Fibroblast of skin of left biceps (primary cell): ENCODE data around the gene ARSJ.
A peak's percentile ranks its signal among the peaks of the same experiment; 100 is the strongest.
"Not testable (repeated sequence)": the region's sequence is repeated elsewhere in the genome, so short reads cannot be mapped to it uniquely, and the experiment has no call there.

Source experiments
- DNase-seq, 2 experiments: peaks; one replicate each; pipeline ENCODE4 v3.0.0-alpha.2; 2013; ENCODE audit warnings: low read depth in 2 of 2

Gene ARSJ

DNA sequence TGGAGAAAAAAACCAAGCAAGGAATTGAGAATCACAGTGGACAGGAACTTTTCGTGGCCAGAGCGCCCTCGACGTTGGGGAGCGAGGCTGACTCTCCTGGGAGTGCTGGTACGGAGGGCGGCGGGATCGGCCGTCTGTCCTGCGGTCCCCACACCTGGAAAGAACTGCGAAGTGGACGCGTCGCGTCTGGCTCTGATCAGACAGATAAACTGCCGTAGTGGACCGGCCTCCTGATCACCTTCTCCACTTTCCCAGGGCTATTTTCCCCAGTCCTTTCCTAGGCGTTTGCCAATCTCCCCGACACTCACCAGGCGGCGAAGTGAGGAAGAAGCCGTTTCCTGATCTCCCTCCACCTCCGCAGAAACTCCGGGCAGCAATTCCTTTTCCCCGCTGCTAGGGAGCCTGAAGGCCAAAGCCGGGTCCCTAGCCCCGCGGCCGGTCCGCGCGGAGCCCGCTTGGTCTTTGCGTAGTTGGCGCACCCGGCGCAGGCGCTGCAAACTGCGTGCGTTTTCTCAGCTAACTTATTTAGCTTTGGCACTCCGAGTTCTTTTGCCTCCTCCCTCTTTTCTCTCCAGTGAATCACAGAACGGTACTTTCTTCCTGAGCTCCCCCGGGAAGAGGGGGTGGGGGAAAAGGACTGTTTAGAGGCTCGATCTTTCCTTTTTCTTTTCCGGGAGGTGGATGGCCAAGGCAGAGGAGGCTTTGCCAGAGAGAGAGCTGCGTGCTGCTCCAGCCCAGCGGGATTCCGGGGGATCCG, at the start of gene ARSJ:
Gene ARSJ (minus strand): TSS at position 500 of the 757 bp plus-strand sequence. CDS start 813 bp downstream, outside the sequence.
- peak; percentile 68 to 70 for DNase-seq

DNA sequence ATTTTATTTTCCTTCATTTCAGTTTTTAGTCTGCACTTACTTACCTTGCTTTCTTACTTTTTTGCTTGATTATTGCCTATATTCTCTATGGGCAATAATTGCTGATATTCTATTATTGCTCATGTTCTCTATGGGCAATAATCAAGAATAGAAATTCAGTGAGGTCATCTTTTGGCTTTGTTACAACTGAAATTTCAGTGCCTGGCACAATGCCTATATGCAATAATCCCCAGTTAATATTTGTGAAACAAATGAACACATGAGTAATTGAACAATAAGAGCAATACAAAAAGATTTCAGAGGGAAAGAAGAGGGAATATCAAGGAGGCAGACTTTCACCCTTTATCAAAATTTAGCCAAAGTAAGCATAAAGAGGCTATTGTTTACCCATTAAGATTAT, 48.6 kb upstream of the ARSJ start:
- no peak for DNase-seq

DNA sequence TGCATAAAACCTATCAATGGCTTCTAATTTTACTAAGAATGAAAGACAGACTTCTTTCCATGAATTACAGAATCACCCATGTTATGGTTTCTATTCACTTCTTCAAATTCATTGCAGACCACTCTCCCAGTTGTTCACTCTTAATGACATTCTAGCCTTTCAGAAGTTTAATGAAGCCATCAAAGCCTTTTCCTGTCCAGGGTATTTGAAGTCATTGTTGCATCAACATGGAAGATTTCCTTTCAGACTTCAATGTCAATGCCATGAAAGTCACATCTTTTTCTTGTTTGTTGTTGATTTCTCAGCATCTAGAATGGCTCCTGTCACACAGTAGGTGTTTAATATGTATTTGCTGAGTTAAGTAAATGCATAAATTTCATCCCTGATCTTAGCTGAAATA, 48.1 kb upstream of the ARSJ start:
- no peak for DNase-seq

DNA sequence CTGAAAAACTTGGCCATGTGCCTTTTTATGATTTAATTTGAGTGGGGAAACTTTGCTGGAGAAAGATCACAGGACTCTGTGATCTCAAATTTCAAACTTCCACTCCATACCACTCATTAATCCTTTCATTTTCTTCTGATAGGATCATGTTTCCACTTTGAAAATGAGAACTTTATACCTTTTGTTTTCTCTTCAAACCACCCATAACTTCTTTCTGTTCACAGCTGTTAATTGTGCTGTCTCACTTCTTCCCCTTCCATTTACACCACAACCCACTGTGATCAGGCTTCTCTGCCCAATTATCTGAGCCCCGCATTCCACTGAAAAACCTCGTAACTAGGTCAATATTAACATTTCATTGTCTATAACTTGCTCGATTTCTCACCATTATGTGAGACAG, 47.0 kb upstream of the ARSJ start:
- no peak for DNase-seq

DNA sequence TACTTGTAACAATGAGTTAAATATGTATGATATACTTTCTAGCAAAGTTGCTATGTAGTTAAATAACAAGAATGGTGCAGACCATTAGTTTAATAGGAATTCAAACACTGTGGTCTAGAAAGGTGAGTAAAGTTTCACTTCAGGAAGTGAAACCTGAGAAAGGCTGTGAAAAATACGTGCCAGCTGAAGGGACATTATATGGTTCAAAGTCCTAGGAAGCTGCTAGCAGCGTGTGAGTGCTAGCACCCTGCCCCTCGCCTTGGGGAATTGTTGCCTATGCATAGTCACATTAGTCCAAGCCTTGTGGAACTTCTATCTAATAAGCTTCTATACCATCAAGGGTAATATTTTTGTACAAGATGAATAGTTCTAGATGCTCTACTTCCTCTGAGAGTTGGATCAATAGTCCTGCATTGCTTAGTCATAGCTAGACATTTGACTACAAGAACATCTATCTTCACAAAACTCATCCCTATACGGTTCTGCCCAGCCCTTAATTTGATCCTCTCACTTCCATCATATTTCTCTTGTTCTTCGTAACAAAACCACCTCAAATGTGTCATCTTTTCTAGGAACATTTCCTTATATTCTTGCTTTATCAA, 45.8 kb upstream of the ARSJ start:
- DNase-seq, result no peak

DNA sequence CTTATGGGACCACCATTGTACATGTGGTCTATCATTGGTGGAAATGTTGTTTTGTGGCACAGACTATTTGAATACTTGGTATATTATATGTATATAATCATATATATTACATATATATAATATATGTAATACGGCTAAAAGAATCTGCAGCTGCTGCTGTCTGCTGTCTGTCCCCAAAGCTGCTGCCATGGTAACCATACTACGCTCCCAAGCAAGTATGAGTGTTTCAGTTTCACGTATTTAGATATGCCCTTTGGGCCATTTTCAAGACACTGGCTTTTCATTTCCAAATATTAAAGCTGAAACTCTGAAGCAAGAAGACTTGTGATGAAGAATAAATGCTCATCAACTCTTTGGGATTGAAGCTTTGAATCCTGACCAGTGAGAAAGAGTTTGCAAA, 42.0 kb upstream of the ARSJ start:
- no peak for DNase-seq

DNA sequence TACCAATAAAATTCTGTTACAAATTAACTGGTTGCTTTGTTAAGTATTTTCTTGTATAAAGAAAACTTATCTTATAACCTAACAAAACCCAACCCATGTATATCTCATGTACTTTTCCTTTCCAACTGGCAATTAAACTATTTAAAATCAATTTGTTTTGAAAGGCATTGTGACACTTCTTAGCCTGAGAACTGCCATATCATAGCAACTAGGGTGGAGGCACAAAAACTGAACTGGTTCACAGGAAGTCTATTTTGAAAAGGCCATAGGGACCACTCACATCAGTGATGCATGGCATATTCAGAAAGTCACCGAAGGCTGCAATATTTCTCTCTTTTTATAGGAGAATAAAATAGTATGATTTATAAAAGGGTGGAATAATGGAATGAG, 40.5 kb upstream of the ARSJ start:
- DNase-seq, result no peak

DNA sequence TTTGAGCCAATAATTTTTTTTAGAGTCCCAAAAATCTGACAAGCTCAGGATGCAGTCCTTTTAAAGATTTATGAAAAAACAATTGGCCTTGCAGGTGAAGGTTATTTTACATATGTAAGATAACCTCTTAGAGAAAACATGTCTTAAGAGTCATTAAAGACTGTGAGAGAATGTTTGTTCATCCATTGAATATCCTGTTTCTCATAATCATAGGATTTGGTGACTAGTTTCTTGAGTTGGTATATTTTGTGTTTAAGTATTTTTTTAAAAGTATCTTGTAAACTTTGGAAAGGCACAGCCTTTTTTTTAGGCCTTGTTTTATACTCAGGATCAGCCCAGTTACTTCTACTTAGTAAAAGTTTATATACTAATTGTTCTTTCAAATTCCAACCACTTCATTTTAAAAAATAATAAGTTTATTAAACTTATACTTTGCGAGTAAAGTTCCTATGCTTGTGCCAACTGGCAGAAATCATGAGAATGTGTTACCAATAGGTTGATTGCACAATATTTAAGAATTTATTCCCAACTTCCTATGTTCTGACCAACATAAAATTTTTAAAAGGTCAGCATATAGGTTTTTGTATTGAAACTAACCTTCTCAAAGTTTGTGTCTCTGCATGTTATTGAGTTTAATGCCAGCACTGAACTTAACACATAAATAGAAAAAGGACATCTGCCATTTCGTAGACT, 40.0 kb upstream of the ARSJ start:
- DNase-seq, result no peak

DNA sequence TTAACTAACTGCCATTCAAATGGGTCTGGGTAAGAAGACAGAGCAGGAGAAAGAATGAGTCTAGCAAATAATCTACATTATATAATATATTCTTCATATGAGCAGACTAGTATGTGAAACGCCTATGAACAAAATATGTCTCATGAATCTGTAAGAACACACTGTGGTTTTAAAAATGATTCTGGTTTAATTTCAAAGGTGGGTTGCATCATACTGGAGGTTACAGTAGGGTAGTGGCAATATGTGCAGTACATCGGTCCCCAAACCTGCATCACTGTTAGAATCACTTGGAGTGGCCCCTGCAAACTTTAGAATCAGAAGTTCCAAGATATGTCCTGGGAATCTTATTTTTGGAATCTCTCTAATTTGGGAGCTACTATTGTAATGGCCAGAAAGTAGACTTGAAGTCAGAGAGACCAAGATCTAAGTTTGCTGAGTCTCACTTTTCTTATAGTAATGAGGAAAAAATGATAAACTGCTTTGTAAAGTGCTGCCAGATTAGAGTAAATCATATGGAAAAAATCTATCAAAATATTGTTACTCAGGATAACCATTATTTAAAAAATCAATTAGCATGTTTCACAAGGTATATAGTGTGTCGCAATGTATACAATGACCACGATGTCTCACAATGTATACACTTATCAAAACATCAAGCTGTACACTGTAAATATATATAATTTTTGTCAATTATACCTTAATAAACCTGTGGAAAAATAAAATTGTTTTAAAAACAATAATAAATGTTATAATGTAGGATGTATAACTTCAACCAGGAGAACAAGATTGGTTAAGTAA, 37.9 kb upstream of the ARSJ start:
- DNase-seq, result no peak

DNA sequence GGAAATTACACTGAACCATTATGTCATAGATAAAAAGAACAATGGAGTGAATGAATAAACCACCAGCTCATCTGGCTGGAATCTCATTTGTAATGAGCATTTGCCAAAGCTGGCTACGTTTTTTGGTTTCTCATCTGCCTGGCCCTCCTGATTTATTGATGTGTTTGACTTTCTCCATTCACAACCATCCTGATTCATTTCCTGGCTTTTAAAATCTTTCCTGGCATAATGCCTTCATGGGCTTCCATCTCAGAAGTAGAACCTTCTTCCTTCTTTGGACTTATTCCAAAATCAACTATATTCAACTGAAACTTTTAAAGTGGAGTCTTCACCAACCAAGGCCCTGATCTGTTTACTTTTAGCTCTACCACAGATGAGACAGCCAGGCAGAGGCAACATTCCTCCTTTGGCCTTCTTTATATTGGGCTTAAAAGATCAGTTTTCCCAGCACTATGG, 36.0 kb upstream of the ARSJ start:
- peak; percentile 99 for DNase-seq

DNA sequence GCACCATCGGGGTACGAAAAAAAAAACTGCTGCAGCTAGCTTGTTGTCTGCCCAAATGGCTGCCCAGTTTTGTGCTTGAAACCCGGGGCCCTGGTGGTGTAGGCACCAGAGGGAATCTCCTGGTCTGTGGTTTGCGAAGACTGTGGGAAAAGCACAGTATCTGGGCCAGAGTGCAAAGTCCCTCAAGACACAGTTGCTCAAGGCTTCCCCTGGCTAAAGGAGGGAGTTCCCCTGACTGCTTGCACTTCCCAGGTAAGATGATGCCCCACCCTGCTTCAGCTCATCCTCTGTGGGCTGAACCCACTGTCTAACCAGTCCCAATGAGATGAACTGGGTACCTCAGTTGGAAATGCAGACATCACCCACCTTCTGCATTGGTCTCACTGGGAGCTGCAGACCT, 33.8 kb upstream of the ARSJ start:
- not testable (repeated sequence) for DNase-seq

DNA sequence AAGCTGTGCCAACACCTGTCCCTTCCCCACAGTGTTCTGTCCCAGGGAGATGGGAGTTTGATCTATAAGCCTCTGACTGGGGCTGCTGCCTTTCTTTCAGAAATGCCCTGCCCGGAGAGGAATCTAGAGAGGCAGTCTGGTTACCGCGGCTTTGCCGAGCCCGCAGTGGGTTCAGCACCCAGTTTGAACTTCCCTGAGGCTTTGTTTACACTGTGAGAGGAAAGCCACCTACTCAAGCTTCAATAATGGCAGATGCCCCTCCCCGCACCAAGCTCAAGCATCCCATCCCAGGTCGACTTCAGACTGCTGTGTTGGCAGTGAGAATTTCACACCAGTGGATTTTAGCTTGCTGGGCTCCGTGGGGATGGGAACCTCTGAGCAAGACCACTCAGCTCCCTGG, 33.3 kb upstream of the ARSJ start:
- no peak for DNase-seq

DNA sequence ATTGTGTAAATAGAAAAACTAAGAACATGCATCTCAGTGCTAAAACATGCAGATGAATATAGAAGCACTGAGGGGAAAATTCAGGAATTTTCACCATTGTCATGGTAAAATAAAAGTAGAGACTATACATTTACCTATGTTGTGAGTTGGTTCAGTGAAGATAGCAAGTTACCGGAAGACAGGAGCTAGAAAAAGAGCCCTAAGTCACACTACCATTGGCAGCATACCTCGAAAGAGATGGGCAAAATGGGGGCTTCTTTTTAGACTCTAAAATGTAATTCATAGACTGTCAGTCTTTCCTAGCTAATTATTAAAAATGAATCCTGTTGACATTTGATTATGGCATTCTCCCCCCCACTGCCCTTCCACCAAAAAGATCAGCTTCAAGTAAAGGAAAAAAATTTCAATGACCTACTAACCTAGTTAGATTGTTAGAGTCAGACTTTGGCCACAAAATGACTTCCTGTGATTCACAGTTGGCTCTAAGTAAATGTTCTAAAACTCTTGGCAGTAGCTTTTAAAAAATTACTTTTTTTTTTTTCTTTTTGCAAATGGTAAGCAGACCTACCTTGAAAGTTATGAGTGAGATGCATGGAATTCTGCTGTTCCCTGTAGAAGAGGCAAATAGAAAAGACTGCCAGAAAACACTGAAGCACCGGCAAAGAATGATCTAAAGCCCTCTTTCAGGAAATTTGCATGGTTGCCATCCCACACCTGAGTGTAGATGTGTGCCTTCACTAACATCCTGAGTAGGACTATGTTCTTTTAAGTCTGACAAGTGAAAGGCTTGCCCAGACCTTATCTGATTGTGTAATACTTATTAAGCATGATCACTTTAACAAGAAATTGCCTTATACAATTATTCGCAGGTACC, 26.4 kb upstream of the ARSJ start:
- peak; percentile 51 to 54 for DNase-seq

DNA sequence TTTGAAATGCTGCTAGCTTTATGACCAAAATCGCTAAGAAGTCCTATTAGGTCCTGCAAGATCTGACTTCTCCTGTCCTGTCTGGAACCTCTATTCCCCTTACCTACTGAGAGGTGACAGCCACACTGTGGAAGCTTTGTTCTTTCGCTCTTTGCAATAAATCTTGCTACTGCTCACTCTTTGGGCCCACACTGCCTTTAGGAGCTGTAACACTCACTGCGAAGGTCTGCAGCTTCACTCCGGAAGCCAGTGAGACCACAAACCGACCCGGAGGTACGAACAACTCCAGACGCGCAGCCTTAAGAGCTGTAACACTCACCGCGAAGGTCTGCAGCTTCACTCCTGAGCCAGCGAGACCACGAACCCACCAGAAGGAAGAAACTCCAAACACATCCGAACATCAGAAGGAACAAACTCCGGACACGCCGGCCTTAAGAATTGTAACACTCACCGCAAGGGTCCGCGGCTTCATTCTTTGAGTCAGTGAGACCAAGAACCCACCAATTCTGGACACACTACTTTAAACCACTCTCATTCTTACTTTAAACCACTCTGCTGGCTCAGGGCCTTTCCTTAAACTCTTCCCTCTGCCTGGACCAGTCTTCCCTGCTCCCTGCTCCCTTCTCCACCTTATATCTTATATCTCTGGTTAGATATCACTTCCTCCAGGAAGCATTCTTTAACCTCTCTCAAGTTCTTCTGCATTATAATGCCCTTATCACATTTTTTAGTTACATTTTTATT, 25.2 kb upstream of the ARSJ start:
- DNase-seq, result not testable (repeated sequence)

DNA sequence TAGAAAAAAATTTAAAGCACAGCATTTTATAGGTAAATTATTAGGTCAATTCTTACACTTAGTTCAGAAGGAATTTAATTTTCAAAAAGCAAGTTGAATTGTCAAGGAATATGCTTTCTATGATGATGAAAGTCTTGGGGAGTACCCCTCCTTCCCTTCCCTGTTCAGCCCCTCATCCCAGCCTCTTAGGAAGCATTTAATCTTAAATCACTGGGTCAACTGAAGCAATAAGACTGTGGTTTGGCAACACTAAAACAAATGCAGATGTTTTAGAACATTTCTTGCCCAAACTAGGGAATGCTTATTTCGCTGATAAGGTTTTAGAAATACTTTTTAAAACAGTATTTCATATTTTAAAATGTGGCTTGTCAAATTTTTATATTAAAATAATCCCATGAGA, 19.1 kb upstream of the ARSJ start:
- no peak for DNase-seq

DNA sequence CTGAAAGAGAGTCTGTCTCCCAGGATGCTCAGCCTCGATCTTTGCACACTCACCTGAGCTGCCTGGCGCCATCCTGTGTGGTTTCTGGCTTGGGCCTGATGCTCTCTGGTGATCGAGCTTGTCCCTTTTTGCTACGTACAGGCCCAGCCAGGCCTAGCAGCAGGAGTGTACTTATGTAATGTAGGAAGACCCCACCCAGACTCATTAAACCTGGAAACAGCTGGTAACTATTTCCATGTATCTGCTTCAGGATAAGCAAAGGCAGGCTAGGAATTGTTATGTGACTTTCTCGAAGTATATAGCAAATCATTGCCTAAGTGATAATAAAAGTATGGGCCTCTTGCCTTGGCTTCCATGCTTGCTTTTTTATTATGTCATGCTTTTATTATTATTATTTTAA, 18.6 kb upstream of the ARSJ start:
- no peak for DNase-seq

DNA sequence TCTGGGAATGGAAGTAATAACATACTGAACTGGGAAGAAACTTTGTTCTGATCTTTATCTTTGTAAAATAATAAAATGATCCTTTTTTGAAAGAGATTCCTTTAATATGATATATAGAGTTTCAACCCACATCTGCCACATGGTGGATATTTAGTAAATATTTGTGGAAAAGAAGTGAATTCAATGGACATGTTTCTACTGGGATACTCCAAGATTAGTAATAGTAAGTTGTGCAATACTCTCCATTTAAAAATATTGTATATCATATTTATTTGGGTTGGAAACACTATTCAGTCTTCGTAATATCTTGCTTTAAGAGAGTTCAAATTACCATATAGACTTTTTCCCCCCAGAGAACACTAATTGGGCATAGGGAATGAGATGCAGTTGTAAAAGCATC, 17.8 kb upstream of the ARSJ start:
- DNase-seq, result no peak

DNA sequence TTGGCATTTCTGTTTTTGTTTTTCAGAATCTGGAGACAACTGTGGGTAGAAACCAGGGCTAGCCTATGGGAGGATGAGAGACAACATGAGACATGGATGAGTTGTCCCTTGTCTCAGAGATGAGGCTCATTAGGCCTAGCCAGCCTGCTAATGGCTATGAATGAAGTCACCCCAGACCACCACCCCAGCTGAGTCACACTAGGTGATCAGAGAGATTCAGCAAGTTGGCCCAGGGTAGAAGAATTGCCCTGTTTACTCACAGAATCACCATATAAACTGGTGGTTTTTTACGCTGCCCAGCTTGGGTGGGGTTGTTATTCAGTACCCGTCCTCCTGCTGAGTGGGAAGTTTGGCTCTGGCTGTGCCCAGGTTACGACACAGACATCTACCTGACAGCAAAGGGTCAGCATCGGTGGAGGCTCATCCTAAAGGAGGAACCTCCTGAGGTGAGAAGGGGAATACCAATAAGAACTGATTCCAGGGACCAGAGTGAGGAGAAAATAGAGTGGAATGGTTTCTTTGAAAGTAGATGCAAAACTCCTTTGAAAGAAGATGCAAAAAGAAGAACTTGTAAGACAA, 17.2 kb upstream of the ARSJ start:
- DNase-seq, result no peak

DNA sequence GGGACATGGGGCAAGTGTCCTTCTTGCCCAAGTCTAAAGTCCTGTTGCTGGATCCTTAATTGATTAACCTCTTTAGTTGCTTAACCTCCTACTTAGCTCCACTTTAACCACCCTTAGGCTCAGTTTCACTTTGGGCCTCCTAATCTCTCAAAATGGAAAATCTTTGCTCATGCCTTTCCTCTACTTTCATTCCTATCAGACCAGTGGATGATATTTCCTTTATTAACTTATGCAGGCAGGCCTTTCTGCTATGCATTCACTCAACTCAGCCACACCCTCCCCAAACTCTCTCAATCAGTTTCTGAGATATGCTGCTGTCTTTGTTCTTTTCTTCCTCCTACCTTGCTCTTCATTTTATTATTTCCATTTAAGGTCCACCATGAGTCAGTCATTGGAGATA, 14.4 kb upstream of the ARSJ start:
- no peak for DNase-seq

DNA sequence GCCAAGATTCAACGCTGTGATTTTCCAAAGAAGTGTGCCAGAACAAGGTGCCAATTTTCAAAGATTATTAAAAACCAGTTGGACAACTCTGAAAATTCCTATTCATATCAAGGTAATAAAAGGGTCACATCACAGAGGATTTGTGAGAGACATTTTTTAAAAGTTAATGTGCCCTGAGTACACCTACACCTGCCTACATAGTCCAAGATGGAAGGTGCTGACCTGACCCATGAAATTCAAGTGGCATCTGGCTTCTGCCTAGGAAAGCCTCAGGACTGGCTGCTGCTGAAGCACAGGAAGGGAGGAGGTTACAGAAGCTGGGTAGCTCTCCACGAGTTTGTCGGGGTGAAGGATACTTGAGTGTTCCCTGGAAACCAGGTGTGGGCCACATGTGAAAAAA, 11.4 kb upstream of the ARSJ start:
- DNase-seq, result no peak
